Brain microvascular endothelial cell (primary cell): ENCODE results near the gene FGD6.
"Not testable (repeated sequence)": the region's sequence is repeated elsewhere in the genome, so short reads cannot be mapped to it uniquely, and the experiment has no call there.

ENCODE experiments used
- DNase-seq: peaks from one replicate; pipeline ENCODE4 v3.0.0-alpha.2; 2020
- H3K27ac ChIP-seq: fragments of 250-450 bp; sonication (Bioruptor Pico); 2 replicates; pipeline ENCODE4 v1.5.1; 2020; ENCODE audit warnings: mild to moderate bottlenecking, moderate library complexity
- H3K27me3 ChIP-seq: fragments of 250-450 bp; sonication (Bioruptor Pico); replicated peaks from 2 replicates; pipeline ENCODE4 v1.5.1; 2020; ENCODE audit warnings: mild to moderate bottlenecking
- H3K36me3 ChIP-seq: fragments of 250-450 bp; sonication (Bioruptor Pico); replicated peaks from 2 replicates; pipeline ENCODE4 v1.5.1; 2020; ENCODE audit warnings: mild to moderate bottlenecking
- H3K4me3 ChIP-seq: 2 replicates; pipeline ENCODE4 v1.5.1; 2011; ENCODE audit warnings: low read depth, mild to moderate bottlenecking, control low read depth, low read length, moderate library complexity
- in situ Hi-C: cut with HindIII; loops from 2 replicates; pipeline ENCODE4 v1.10.0; 2017; ENCODE audit warnings: low sequenced_read_pairs, low pct_ligation_motif_present
- TF ChIP-seq, protein P1 (sequence below): IDR thresholded peaks from 2 replicates; pipeline ENCODE4 v1.5.1; 2011; ENCODE audit warnings: low read depth, mild to moderate bottlenecking, moderate library complexity, low read length, control low read depth, inconsistent platforms; ENCODE audit errors: missing control alignments

The FGD6 gene

DNA sequence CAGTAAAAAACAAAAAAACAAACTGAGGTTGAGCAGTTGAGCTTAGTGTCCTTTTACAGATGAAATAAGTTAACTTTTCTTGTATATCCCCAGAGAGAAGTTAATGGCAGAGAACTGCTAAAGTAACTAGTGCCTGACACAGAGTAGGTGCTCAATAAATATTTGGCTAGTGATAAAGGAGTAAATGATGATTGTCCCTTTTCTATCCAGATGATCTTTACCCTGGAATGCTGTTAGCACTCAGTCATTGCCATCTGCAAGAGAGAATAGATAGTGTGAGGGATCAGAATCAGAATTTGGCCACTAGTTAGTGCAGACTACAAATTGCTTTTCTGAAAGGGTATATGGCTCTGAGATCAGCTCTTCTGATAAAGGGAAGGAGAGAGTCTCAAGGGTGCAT, 21.9 kb upstream of the FGD6 start:
- H3K36me3 ChIP-seq, result peaks cover 7% of the 10 kb centered on the region
- no peaks in the 10 kb centered on the region for H3K27me3 ChIP-seq
- TF ChIP-seq, protein P1, sequence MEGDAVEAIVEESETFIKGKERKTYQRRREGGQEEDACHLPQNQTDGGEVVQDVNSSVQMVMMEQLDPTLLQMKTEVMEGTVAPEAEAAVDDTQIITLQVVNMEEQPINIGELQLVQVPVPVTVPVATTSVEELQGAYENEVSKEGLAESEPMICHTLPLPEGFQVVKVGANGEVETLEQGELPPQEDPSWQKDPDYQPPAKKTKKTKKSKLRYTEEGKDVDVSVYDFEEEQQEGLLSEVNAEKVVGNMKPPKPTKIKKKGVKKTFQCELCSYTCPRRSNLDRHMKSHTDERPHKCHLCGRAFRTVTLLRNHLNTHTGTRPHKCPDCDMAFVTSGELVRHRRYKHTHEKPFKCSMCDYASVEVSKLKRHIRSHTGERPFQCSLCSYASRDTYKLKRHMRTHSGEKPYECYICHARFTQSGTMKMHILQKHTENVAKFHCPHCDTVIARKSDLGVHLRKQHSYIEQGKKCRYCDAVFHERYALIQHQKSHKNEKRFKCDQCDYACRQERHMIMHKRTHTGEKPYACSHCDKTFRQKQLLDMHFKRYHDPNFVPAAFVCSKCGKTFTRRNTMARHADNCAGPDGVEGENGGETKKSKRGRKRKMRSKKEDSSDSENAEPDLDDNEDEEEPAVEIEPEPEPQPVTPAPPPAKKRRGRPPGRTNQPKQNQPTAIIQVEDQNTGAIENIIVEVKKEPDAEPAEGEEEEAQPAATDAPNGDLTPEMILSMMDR, result no peak
- no peak overlapping the region for H3K27ac ChIP-seq
- no peak overlapping the region for H3K4me3 ChIP-seq
- DNase-seq, result no peak
- in situ Hi-C loops, result no loop called here

DNA sequence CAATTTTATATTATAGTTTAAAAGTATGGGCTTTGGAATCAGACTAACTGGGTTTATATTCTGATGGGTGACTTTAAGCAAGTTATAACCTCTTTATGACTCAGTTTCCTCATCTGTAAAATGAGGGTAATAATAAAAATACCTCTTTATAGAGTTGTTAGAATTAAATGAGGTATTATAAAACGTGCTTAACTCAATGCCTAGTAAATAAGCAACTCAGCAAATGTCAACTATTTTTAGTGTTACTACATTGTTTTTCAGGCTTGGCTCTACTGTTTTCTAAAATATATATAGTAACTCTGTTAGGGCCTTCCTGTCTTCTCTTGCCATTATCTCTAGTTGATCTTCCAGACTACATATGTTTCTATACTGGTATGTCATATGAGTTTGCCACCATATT, 20.9 kb upstream of the FGD6 start:
- in situ Hi-C loops, result no loop called here
- DNase-seq, result no peak

DNA sequence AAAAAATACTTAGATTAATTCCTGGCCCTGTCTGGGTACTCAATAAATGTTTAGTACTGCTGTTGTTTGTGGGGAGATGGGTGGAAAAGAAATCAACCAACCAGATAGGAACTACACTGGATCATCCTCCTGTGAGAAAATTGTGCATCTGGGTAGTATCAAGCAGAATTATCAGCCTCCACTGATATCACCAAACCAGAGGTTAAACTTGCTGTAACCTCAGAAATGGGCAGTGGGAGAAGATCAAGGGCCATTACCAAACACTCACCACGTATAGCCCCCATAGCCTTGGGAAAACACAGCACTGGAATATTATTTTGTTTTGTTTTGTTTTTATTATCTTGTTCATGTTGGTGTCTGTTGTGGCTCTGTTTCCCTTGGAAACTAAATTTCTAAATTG, 20.0 kb upstream of the FGD6 start:
- in situ Hi-C loops, result no loop called here
- no peak for DNase-seq
- H3K27me3 ChIP-seq, result no peaks in the 10 kb centered on the region
- H3K36me3 ChIP-seq, result peaks cover 1% of the 10 kb centered on the region
- H3K4me3 ChIP-seq, result no peak overlapping the region
- no peak overlapping the region for H3K27ac ChIP-seq
- TF ChIP-seq, protein P1, result no peak

More for the DNA sequence above, 20.9 kb upstream of the FGD6 start:
- H3K27ac ChIP-seq, result no peak overlapping the region
- H3K4me3 ChIP-seq, result no peak overlapping the region
- H3K36me3 ChIP-seq, result peaks cover 4% of the 10 kb centered on the region
- TF ChIP-seq, protein P1, result no peak
- no peaks in the 10 kb centered on the region for H3K27me3 ChIP-seq

GRCh38 chr12:95235621-95236020, 18.4 kb upstream of the FGD6 start:
- H3K27ac ChIP-seq, H3K27me3 ChIP-seq, DNase-seq, H3K4me3 ChIP-seq, H3K36me3 ChIP-seq, in situ Hi-C loops: not testable (repeated sequence)

DNA sequence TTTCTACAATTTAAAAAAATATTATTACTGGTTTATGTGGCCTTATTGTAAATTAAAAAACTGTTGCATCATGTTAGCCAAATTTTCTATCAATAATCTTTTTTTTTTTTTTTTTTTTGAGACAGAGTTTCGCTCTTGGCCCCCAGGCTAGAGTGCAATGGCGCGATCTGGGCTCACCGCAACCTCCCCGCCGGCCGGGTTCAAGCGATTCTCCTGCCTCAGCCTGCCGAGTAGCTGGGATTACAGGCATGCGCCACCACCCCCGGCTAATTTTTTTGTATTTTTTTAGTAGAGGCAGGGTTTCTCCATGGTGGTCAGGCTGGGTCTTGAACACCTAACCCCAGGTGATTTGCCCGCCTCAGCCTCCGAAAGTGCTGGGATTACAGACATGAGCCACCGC, 16.9 kb upstream of the FGD6 start:
- H3K36me3 ChIP-seq, DNase-seq, H3K27ac ChIP-seq, in situ Hi-C loops, H3K4me3 ChIP-seq, H3K27me3 ChIP-seq: not testable (repeated sequence)

DNA sequence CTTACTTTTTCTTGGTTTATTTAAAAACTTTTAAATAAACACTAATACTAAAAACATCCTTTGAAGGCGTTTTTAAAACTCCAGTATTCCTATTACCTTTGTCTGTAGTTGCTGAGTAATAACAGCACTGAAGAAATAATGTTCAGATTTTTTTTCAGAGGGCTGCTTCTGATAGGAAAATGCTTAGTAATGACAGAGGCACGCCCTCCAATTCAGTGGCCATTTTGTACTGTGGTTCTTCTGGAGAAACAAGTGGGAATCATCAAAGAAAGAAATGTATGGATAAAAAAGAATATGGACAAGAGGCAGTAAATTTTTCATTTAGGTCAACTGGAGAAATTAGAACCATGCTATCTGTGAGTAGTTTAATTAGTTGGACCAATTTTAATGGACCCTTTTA, 13.9 kb upstream of the FGD6 start:
- Histone ChIP-seq H3K36me3 (no peaks in the 10 kb centered on the region), H3K27me3 (no peaks in the 10 kb centered on the region), H3K4me3 (no peak overlapping the region), H3K27ac (peak overlapping the region; percentile 12)
- TF ChIP-seq, protein P1, result no peak
- in situ Hi-C loops, result no loop called here
- peak; percentile 63 for DNase-seq

- in situ Hi-C loops, result no loop called here
- TF ChIP-seq, protein P1, result no peak
- no peak overlapping the region for H3K27ac ChIP-seq
Measured at GRCh38 chr12:95230313-95230712, 13.0 kb upstream of the FGD6 start.

More at GRCh38 chr12:95230313-95230712, 13.0 kb upstream of the FGD6 start:
- Histone ChIP-seq H3K36me3 (no peaks in the 10 kb centered on the region), H3K4me3 (no peak overlapping the region), H3K27me3 (no peaks in the 10 kb centered on the region)
- DNase-seq, result no peak
